ENCODE data around the gene ADAM30.

Gene ADAM30

GRCh38 chr1:119906927-119907652 lies 10.8 kb upstream of the ADAM30 start:
- no peak for DNase-seq

- DNase-seq: no peak
Measured at GRCh38 chr1:119903443-119903835, 7.1 kb upstream of the ADAM30 start.

DNA sequence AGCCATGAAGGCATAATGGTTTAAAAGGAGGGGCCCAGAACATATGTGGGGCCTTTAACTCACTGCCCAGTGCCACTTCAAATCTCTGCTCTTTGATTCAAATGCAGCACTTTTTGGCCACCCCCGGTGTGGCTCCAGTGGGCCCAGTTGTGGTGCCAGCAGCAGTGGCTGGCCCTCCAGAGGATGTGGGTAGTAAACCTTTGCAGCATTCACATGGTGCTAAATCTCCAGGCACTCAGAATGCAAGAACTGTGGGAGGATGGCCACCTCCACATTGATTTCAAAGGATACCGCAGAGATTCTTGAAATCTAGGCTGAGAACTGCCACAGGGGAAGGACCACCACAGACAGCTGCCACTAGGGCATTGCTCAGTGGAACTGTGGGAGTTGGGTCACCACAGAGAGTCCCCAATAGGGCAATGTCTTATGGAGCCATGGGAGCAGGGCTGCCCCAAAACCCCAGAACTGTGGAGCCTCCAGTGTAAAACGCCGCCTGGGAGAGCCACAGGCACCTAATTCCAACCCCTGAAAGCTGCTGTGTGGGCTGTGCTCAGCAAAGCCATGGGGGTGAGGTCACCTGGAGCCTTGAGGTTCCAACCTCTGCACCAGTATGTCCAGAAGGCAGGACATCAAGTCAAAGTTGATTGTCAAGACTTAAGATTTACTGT lies 6.6 kb upstream of the ADAM30 start:
- no peak for DNase-seq

DNA sequence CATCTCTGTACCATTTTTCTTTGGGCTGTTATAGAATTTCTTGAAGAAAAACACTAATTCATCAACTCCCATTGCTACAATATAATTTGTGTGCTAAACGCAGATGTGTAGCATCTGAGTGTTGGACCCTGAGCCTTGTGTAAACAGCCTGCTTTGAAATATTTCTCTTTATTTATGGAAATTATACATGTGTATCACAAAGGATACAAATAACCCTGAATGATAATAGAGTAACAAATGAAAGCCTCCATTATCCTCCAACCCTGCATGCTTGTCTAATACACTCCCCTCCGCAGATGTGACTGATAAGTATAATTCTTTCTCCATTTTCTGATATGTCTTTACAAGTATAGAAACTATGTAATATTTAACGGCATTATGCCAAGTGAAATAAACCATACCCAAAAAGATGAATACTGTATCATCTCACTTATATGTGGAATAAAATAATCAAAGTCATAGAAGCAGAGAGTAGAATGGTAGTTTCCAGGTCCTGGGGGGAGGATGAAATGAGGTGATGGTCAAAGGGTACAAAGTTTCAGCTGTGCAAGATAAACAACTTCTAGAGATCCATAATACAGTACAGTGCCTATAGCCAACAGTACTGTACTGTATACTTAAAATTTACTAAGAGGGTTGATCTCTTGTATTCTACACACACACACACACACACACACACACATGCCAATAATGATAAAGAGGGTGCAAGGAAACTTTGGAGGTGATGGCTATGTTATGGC lies 2.8 kb upstream of the ADAM30 start:
- DNase-seq: no peak

- DNase-seq: no peak
Measured at GRCh38 chr1:119898530-119898929, 2.2 kb upstream of the ADAM30 start.

GRCh38 chr1:119895102-119895501 lies 1.2 kb downstream of the ADAM30 start:
- no peak for DNase-seq

DNA sequence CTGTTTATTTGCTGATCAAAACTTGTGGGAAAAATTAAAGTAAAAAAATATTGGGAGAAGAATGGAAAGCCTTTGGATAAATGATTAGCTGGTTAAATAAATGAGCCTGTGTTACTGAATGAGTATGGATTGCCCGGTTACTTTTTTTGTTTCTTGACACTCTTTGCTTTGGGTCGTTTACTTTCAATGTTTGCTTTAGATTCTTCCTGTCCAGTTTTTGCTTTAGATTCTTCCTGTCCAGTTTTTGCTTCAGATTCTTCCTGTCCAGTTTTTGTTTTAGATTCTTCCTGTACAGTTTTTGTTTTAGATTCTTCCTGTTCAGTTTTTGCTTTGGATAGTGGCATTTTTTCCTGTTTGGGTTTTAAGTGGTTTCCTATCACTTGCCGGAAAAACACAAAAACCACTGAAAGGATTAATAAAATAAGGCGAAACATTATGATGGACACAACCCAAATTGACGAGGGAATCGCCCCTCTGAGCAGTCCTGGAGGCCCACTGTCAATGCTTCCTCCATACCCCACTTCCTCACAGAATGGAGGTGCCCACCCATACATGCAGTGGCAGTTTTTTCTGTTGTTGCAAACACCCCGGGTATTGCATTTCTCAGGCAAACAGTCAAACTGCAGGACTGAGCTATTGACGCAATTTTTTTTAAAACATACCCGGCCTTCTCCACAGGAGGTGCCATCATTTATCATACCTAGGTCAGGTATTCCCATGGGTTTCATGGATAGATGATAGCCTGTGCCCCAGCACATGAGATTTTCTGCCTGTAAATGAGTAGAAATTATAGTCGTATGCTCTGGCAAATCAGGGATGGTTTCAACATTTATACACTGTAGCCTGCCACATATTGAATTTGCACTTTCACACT lies 2.3 kb downstream of the ADAM30 start:
- DNase-seq: no peak

- DNase-seq: no peak
Measured at GRCh38 chr1:119893238-119893791, 3.0 kb downstream of the ADAM30 start.

GRCh38 chr1:119891386-119891785 lies 4.9 kb downstream of the ADAM30 start:
- no peak for DNase-seq

GRCh38 chr1:119888476-119888875 lies 7.8 kb downstream of the ADAM30 start:
- DNase-seq: no peak

DNA sequence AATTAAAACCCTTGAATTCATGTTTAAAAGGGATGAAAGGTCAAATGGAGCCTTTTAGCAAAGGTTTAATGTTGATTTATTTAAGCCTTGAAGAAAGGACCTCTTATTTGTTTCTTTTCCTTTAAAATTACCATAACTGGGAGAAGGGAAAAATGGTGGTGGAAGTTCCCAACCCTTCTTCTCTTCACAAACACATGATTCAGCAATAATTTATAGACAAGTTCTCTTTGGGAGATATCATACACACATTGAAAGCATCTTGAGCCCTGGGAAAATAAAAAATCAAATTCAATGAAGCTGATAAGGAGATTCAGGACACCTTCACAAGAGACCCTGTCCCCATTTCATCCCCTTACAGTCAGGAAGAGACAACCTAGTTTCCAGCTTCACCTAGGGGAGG lies 8.9 kb downstream of the ADAM30 start:
- DNase-seq: no peak

- peak; percentile 19 for DNase-seq
Measured at GRCh38 chr1:119885903-119886783, 10.2 kb downstream of the ADAM30 start.

GRCh38 chr1:119884711-119885110 lies 11.6 kb downstream of the ADAM30 start:
- no peak for DNase-seq

GRCh38 chr1:119883826-119884225 lies 12.5 kb downstream of the ADAM30 start:
- no peak for DNase-seq

DNA sequence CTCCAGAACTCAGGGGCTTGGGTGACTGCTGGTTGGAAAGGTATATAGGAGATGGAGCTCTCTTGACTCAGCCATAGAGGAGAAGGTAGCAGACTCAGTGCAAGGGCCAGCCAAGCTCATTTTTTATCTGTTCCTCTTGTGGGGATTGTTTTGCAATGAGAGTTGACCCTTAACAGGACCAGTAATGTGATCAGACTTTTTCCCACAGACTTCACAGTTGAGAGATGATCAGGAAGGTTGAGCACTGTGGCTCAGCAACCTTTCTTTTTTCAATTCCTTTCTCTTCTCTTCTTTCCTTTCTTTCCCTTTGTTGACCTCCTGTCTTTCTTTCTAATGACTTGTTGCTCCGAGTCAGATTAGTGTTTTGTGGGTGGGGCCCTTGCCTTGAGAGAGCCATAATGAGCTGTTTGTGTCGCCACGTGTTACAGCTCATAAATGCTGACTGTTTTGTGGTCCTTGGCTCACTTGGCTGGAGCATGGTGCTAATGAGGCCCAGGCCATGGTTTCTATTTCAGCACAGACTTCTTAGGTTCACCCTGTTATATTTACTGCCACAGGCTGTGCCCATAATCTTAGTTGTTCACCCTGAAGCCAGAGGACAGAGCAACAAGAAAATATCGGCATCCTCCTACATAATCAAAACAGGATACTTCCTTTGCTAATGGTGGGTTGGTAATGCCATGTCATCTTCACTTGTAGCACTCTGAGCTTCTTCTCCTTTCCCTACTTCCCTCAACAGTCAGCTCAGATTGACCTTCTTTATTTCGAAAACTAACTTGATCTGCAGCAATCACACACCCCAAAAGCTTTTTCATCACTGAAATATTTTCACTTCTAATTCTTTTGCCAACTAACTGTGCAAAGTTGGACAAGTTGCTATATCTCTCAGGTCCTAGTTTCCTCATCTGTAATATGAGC lies 13.9 kb downstream of the ADAM30 start:
- no peak for DNase-seq

DNA sequence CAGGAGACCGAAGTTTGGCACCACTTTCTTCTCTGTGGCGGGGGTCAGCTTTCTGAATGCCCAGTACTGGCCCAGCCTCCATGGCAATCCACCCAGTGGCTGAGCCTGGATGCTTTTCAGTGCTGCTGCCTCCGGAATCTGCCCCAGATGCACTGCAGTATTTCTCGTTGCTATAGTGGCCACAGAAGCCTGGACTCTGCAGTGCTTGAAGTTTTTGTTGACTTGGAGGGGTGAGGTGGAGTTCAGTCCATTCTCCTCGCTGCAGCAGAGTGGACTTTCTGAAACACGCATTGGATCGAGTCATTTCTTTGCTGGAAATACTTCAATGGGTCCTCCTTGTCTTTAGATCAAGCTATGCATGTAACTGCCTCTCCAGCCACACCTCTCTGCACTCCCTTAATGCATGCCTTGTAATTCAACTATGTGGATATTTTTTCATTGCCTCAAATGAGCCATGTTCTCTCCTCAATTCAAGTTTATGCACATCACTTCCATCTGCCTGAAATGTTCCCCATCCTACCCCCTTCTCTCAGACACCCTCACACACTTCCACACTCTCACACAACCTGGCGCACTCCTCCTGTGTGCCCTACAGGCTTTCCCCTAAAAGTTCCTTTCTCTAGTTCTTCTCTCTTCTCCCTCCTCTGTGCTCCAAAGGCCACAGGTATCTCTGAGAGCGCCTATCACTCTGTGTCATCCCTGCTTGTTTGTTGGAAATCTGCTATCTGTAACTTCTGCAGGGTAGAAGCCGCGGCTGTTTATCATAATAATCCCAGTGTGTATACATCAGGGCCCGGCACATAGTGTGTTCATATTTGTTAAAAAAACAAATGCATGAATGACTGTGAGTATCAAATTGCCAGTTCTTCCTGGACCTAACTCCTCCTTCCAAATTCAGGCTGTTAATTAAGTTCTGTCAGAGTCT lies 16.5 kb downstream of the ADAM30 start:
- DNase-seq: no peak

DNA sequence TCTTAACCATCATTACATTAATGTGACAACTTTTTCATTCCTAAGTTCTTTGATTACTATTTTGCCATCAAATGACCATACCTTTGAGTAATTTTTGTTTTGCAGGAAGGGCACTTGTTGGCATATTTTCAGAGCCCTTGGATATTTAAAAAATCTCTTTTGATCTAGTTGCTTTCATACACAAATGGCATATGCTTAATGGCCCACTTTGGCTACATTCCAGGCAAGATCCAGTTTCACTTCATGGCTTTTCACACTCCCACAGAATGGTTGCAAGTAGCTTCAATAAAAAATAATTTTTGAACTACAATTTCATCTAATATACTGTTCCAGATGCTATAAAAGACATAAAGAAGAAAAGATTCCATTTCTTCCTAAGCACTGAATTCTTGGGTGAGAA lies 18.1 kb downstream of the ADAM30 start:
- no peak for DNase-seq

DNA sequence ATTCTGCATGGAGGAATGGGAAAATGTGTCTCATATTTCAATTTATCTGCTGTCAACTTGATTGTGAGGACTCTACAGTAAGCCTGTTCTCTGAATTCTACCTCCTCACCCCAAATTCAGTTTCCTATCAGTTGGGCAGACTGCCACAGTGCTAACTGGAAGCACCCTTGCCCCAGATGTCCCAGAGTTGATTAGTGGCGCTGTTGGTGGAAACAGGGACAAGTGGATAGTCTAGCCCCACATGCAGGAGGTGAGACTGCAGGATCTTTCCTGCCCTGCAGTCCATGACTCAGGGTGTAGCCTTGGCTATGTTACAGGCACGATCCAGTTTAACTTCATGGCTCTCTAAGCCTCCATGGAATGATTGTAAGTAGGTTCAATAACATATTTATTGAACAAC lies 22.1 kb downstream of the ADAM30 start:
- no peak for DNase-seq

Measured in CD4-positive, alpha-beta T cell treated with Interferon gamma for 1 hour (primary cell).